Neuronal stem cell (in vitro differentiated cells): ENCODE measurements around the gene IFI35. TPM values are rescaled to one million over a fixed set of nuclear protein-coding genes. Genes with fewer than 3 reads are reported as not detected.
A peak's percentile ranks its signal among the peaks of the same experiment; 100 is the strongest.

Source experiments
- DNase-seq: peaks from one replicate; pipeline ENCODE4 v3.0.0-alpha.2; 2013; ENCODE audit warnings: low spot score
- H2AFZ ChIP-seq: one replicate; pipeline ENCODE4 v1.6.1; 2013; ENCODE audit warnings: mild to moderate bottlenecking, low read length, inconsistent platforms
- H2AK5ac ChIP-seq: 2 replicates; pipeline ENCODE4 v1.6.1; 2013; ENCODE audit warnings: low read depth, mild to moderate bottlenecking, inconsistent platforms, low read length, moderate library complexity, mixed read lengths
- H2BK120ac ChIP-seq: 2 replicates; pipeline ENCODE4 v1.6.1; 2013; ENCODE audit warnings: low read depth, mild to moderate bottlenecking, inconsistent platforms, low read length, moderate library complexity, mixed read lengths
- H2BK12ac ChIP-seq: one replicate; pipeline ENCODE4 v1.6.1; 2013; ENCODE audit warnings: low read length, inconsistent platforms
- H2BK15ac ChIP-seq: 2 replicates; pipeline ENCODE4 v1.6.1; 2013; ENCODE audit warnings: mild to moderate bottlenecking, low read length, inconsistent platforms, mixed read lengths
- H2BK5ac ChIP-seq: one replicate; pipeline ENCODE4 v1.6.1; 2013; ENCODE audit warnings: inconsistent platforms, mild to moderate bottlenecking, low read length, moderate library complexity
- H3K14ac ChIP-seq: one replicate; pipeline ENCODE4 v1.6.1; 2013; ENCODE audit warnings: low read length, inconsistent platforms
- H3K18ac ChIP-seq: 2 replicates; pipeline ENCODE4 v1.6.1; 2013; ENCODE audit warnings: low read length, inconsistent platforms
- H3K23ac ChIP-seq: 2 replicates; pipeline ENCODE4 v1.6.1; 2013; ENCODE audit warnings: low read depth, mild to moderate bottlenecking, mixed read lengths, low read length, inconsistent platforms; ENCODE audit not compliant: poor library complexity
- H3K27ac ChIP-seq: replicated peaks from 3 replicates; pipeline ENCODE4 v1.5.1; 2013; ENCODE audit warnings: low read length, inconsistent platforms
- H3K27me3 ChIP-seq, 3 experiments: 2 replicates each; pipeline ENCODE4 v1.6.1; 2013; ENCODE audit warnings: low read length in 3 of 3, mild to moderate bottlenecking in 2 of 3, inconsistent platforms in 1 of 3, low read depth in 1 of 3, mixed read lengths in 1 of 3, moderate library complexity in 1 of 3; ENCODE audit not compliant: control insufficient read depth in 3 of 3, insufficient read depth in 3 of 3
- H3K36me3 ChIP-seq, 2 donors: replicated peaks in 1 of 2; 2 replicates each; pipeline ENCODE4 v1.6.1; 2013; ENCODE audit warnings: low read length in 2 of 2; ENCODE audit not compliant: control insufficient read depth in 2 of 2, insufficient read depth in 2 of 2
- H3K4ac ChIP-seq: 2 replicates; pipeline ENCODE4 v1.6.1; 2013; ENCODE audit warnings: inconsistent platforms, mild to moderate bottlenecking, low read length, moderate library complexity
- H3K4me1 ChIP-seq, 2 donors: 1 replicate in 1 of 2; 2 replicates in 1 of 2; pipeline ENCODE4 v1.6.1; 2013; ENCODE audit warnings: low read length in 2 of 2, low read depth in 1 of 2; ENCODE audit not compliant: control insufficient read depth in 2 of 2, insufficient read depth in 1 of 2
- H3K4me2 ChIP-seq: one replicate; pipeline ENCODE4 v1.6.1; 2013; ENCODE audit warnings: mild to moderate bottlenecking, low read length, inconsistent platforms; ENCODE audit not compliant: insufficient read depth, poor library complexity, severe bottlenecking
- H3K4me3 ChIP-seq, 2 donors: 2 replicates each; pipeline ENCODE4 v1.5.1; 2013; ENCODE audit warnings: low read length in 2 of 2, mild to moderate bottlenecking in 2 of 2, inconsistent platforms in 1 of 2, moderate library complexity in 1 of 2
- H3K79me1 ChIP-seq: one replicate; pipeline ENCODE4 v1.6.1; 2013; ENCODE audit warnings: low read depth, mild to moderate bottlenecking, inconsistent platforms, low read length, moderate library complexity
- H3K9ac ChIP-seq: one replicate; pipeline ENCODE4 v1.6.1; 2013; ENCODE audit warnings: mild to moderate bottlenecking, low read depth, low read length, inconsistent platforms; ENCODE audit not compliant: poor library complexity
- H3K9me3 ChIP-seq, 2 donors: replicated peaks in 1 of 2; 2 replicates each; pipeline versions ENCODE3 to v1.6.1; 2013; ENCODE audit warnings: low read length in 2 of 2, mild to moderate bottlenecking in 2 of 2, inconsistent platforms in 1 of 2, low read depth in 1 of 2, mixed read lengths in 1 of 2, moderate library complexity in 1 of 2; ENCODE audit not compliant: control insufficient read depth in 2 of 2, insufficient read depth in 1 of 2
- H4K8ac ChIP-seq: one replicate; pipeline ENCODE4 v1.6.1; 2013; ENCODE audit warnings: low read depth, mild to moderate bottlenecking, inconsistent platforms, low read length, moderate library complexity
- H4K91ac ChIP-seq: one replicate; pipeline ENCODE4 v1.6.1; 2013; ENCODE audit warnings: low read length, low read depth, mild to moderate bottlenecking, inconsistent platforms; ENCODE audit not compliant: poor library complexity
- WGBS, 2 donors: extraction: QIAGEN DNeasy Blood & Tissue Kit; methylation state at CpG; one replicate each; pipeline ENCODE4 v1.1.7; 2013; ENCODE audit warnings: missing lambda C conversion rate in 2 of 2, mixed read lengths in 1 of 2; ENCODE audit not compliant: insufficient read length in 2 of 2, insufficient replicate concordance in 1 of 2; ENCODE audit errors: extremely low coverage in 2 of 2; 5-methylcytosine and 5-hydroxymethylcytosine counted together
- polyA plus RNA-seq, 2 experiments: library from polyadenylated mRNA; stranded (reverse); fragments of 200-250 nt; gene quantifications; one replicate each; pipeline ENCODE4 v1.2.3, GENCODE V29; 2013

Gene IFI35
- 0.26 TPM for polyA plus RNA-seq (2013, experiment 1 of 2)
- 0.29 TPM for polyA plus RNA-seq (2013, experiment 2 of 2)

DNA sequence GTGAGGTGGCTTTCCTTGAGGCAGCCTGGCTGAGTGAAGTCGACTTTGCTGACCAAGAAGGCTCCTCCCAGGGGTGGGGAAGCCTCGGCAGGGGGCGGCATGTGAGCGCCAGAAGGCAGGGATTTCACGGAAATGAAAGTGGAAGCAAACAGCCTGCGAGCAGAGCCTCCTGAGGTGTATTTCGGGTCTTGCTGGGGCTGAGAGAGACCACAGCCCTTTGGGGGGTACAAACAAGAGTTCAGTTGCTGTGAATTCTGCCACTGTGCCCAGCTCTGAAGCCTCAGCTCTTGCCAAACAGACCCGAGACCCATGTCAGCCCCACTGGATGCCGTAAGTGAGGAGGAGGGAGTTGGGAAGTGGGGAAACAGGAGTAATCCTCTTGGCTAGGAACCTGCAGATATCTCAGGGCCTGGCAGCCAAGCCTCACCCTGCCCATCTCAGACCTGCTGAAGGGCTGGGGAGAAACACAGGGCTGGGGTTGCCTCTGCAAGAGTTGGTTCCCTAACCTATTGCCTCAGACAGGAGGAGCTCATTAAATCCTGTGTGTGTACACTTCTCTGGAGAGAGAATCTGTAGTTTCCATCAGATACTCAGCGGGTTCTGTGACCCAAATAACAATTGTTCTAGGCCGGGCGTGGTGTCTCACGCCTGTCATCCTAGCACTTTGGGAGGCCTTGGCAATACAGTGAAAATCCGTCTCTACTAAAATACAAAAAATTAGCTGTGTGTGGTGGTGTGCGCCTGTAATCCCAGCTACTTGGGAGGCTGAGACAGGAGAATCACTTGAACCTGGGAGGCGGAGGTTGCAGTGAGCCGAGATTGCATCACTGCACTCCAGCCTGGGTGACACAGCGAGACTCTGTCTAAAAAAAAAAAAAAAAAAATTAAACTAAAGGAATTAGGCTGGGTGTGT, at the start of gene IFI35:
TSS of gene IFI35 (plus strand) at position 146 of the 913 bp plus-strand sequence. CDS start at position 310, 164 bp downstream.
- no peak within 1 kb of the TSS for H2BK120ac ChIP-seq
- H2BK12ac ChIP-seq = no peak within 1 kb of the TSS
- no peak within 1 kb of the TSS for H2BK5ac ChIP-seq
- no CpG with 5 or more reads among the region's 18 CpGs for WGBS, 2 donors
- no peaks in the 10 kb centered on the region for H3K27me3 ChIP-seq
- H2AK5ac ChIP-seq = no peak within 1 kb of the TSS
- peaks cover 17 to 28% of the 10 kb centered on the region in 2 donors for H3K36me3 ChIP-seq
- peak within 1 kb of the TSS in 1 of 2 donors; percentile 7 for H3K4me3 ChIP-seq
- H2BK15ac ChIP-seq = no peak within 1 kb of the TSS
- peak within 1 kb of the TSS; percentile 77 for H2AFZ ChIP-seq
- DNase-seq = no peak
- no peaks in the 10 kb centered on the region for H3K9me3 ChIP-seq
- peak within 1 kb of the TSS; percentile 16 for H3K23ac ChIP-seq
- H3K4me1 ChIP-seq = peaks cover 0 to 5% of the 10 kb centered on the region in 2 donors
- H3K79me1 ChIP-seq = no peaks in the 10 kb centered on the region
- no peak within 1 kb of the TSS for H4K91ac ChIP-seq
- H3K18ac ChIP-seq = no peak within 1 kb of the TSS
- H3K27ac ChIP-seq = peak within 1 kb of the TSS; percentile 66
- H3K9ac ChIP-seq = peak within 1 kb of the TSS; percentile 84
- H4K8ac ChIP-seq = no peak within 1 kb of the TSS
- H3K14ac ChIP-seq = no peak within 1 kb of the TSS
- H3K4me2 ChIP-seq = peak within 1 kb of the TSS; percentile 14
- H3K4ac ChIP-seq = no peak within 1 kb of the TSS

DNA sequence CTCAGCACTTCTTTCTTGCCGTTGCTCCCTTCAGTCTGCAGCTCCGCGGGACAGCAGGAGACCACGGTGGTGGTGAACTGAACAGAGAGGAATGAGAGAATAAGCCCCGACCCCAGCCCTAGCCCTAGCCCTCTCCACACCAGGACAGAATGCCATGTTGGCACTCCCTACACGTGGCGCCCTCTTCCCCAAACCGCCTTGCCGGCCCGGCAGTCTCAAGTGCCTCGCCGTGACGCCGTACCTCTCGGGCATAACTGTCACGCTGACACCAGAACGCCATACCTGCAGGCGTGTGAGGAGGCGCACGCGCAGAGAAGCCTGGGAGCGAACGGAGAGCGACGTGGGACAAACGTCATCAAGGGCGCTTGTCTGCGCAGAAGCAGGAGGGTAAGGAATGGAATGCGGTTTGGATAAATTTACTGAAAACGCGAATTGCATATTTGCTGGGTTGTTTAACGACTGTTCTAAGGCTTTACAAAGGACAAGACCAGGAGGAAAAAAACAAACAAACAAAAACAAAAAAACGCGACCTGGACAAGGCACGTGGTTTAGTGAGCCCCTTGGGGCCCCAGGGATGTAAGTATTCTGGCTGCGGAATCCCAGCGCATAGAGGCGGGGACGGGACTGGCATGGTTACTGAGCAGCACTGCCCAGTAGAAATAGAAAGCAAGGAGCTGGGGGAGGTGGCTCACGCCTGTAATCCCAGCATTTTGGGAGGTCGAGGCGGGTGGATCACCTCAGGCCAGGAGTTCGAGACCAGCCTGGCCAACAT, 42.2 kb upstream of the IFI35 start, which contains the start of gene AARSD1:
TSS of gene AARSD1 (minus strand) at position 294 of the 772 bp plus-strand sequence. CDS start at position 280, 14 bp downstream.
- H2AFZ ChIP-seq = peak within 1 kb of the TSS; percentile 83
- no peak within 1 kb of the TSS for H4K91ac ChIP-seq
- H3K79me1 ChIP-seq = peaks cover 3% of the 10 kb centered on the region
- H3K9me3 ChIP-seq = no peaks in the 10 kb centered on the region
- no peak within 1 kb of the TSS for H3K4ac ChIP-seq
- no peak within 1 kb of the TSS for H2BK5ac ChIP-seq
- H2AK5ac ChIP-seq = no peak within 1 kb of the TSS
- H3K27ac ChIP-seq = no peak within 1 kb of the TSS
- no peak within 1 kb of the TSS for H2BK12ac ChIP-seq
- no CpG with 5 or more reads among the region's 43 CpGs for WGBS, 2 donors
- no peaks in the 10 kb centered on the region for H3K27me3 ChIP-seq
- no peak within 1 kb of the TSS for H4K8ac ChIP-seq
- peak within 1 kb of the TSS; percentile 67 to 81 for H3K4me3 ChIP-seq
- DNase-seq = peak; percentile 85
- H3K36me3 ChIP-seq = peaks cover 13 to 35% of the 10 kb centered on the region in 2 donors
- no peak within 1 kb of the TSS for H2BK15ac ChIP-seq
- peak within 1 kb of the TSS; percentile 15 for H3K18ac ChIP-seq
- no peak within 1 kb of the TSS for H2BK120ac ChIP-seq
- H3K14ac ChIP-seq = no peak within 1 kb of the TSS
- no peak within 1 kb of the TSS for H3K23ac ChIP-seq
- peak within 1 kb of the TSS; percentile 77 for H3K4me2 ChIP-seq
- H3K9ac ChIP-seq = peak within 1 kb of the TSS; percentile 91
- H3K4me1 ChIP-seq = peaks cover 3 to 8% of the 10 kb centered on the region in 2 donors

DNA sequence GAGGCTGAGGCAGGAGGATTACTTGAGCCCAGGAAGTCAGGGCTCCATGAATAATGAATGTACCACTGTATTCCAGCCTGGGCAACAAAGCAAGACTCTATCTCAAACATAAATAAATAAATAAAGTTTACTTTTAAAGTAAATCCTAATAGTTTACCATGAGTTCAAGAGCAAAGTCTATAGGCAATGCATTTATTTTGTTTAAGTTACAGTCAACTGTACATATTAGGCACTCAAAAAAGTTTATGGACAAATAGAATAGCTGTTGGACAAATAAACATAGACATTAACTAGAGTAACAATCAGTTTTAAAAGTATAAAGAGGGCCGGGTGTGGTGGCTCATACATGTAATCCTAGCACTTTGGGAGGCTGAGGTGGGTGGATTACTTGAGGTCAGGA, 38.7 kb upstream of the IFI35 start:
- H3K9me3 ChIP-seq = no peaks in the 10 kb centered on the region
- H2BK5ac ChIP-seq = no peak overlapping the region
- no peak overlapping the region for H2AK5ac ChIP-seq
- no peak overlapping the region for H2BK15ac ChIP-seq
- H3K79me1 ChIP-seq = peaks cover 3% of the 10 kb centered on the region
- H2BK12ac ChIP-seq = no peak overlapping the region
- no peaks in the 10 kb centered on the region for H3K27me3 ChIP-seq
- no peak overlapping the region for H2AFZ ChIP-seq
- H3K4me1 ChIP-seq = peaks cover 3 to 8% of the 10 kb centered on the region in 2 donors
- no peak overlapping the region for H3K4me3 ChIP-seq
- H3K4me2 ChIP-seq = no peak overlapping the region
- H2BK120ac ChIP-seq = no peak overlapping the region
- H4K8ac ChIP-seq = no peak overlapping the region
- no peak overlapping the region for H3K9ac ChIP-seq
- WGBS, 2 donors = no CpG with 5 or more reads among the region's 1 CpG
- H3K14ac ChIP-seq = no peak overlapping the region
- peaks cover 0 to under 1% of the 10 kb centered on the region in 2 donors for H3K36me3 ChIP-seq
- H3K4ac ChIP-seq = no peak overlapping the region
- no peak for DNase-seq
- no peak overlapping the region for H4K91ac ChIP-seq
- H3K27ac ChIP-seq = no peak overlapping the region
- no peak overlapping the region for H3K18ac ChIP-seq
- no peak overlapping the region for H3K23ac ChIP-seq
